Measurements from ENCODE around the gene MESD.

DNA sequence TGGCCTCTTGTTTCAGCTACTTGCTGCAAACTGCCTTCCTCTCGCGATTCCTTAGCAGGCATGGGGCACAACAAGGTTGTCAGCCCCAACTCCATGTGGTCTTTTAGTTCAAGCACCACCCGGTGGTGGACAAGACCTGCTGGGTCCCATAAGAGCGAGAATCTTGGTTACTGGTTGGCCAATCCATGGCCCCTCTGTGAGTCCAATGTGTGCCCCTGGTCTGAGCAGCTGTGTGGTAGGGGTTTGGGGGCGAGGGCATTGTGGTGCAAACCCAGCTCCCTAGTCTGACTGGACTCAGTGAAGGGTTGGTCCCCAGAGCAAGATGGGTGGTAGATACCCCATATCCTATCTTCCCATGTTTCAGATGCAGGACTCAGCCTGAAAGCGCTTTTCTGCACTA lies 48.8 kb downstream of the MESD start:
- no peak for TF ChIP-seq EZH2 (IDR thresholded peaks at IDR 0.05; ENCODE audit: low read length, unreplicated experiment)
- TF ChIP-seq, protein P1, sequence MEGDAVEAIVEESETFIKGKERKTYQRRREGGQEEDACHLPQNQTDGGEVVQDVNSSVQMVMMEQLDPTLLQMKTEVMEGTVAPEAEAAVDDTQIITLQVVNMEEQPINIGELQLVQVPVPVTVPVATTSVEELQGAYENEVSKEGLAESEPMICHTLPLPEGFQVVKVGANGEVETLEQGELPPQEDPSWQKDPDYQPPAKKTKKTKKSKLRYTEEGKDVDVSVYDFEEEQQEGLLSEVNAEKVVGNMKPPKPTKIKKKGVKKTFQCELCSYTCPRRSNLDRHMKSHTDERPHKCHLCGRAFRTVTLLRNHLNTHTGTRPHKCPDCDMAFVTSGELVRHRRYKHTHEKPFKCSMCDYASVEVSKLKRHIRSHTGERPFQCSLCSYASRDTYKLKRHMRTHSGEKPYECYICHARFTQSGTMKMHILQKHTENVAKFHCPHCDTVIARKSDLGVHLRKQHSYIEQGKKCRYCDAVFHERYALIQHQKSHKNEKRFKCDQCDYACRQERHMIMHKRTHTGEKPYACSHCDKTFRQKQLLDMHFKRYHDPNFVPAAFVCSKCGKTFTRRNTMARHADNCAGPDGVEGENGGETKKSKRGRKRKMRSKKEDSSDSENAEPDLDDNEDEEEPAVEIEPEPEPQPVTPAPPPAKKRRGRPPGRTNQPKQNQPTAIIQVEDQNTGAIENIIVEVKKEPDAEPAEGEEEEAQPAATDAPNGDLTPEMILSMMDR (conservative IDR thresholded peaks at IDR 0.05; ENCODE audit: low read depth, low read length): no peak

Data from PC-3 (cell line).